Measurements from ENCODE around the gene SLC19A1. TPM values are rescaled to one million over a fixed set of nuclear protein-coding genes. Genes with fewer than 3 reads are reported as not detected.

Gene SLC19A1
- total RNA-seq, 4 donors from 2014 or later: 2.8 to 10.0 (median 6.6) TPM

DNA sequence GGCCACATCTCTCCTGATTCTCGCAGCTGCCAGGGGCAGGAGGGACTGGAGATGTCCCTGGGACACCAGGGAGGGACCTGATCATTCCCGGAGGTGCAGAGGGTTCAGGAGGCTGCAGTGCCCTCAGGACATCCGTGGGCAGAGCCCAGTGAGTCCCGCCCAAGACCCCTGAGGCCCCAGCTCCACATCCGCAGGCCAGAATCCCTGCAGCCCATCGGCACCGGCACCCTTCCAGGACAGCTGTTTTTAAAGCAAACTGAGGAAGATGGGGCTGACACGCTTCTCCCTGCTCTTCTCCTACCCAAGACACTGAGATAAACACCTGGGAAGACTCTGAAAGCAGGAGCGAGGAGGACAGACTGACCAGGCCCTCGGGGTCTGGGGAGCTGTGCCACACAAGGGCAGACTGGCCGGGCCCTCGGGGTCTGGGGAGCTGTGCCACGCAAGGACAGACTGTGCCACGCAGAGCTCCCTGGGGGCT is 25.5 kb downstream of the SLC19A1 start:
- Histone ChIP-seq H3K9me3 (peaks cover 0 to 39% (median 34%) of the 10 kb centered on the region in 4 donors), H3K27me3 (no peaks in the 10 kb centered on the region), H3K36me3 (peaks cover 0 to 26% (median 15%) of the 10 kb centered on the region in 4 donors), H3K27ac (replicated peaks in 1 of 4) (no peak overlapping the region), H3K4me1 (no peaks in the 10 kb centered on the region), H3K4me3 (no peak overlapping the region)
- intact Hi-C loops (cut with DNase I): no loop called here
- TF ChIP-seq CTCF (IDR thresholded peaks at IDR 0.05): no peak
- no peak for TF ChIP-seq POLR2AphosphoS5 (IDR thresholded peaks at IDR 0.05)
- no peak for TF ChIP-seq EP300 (IDR thresholded peaks at IDR 0.05)
- no peak for TF ChIP-seq POLR2A (IDR thresholded peaks at IDR 0.05; ENCODE audit: low read depth)
- WGBS: 91% methylated on average over 6 of the region's 14 CpGs
- DNase-seq (ENCODE audit: extremely low spot score): no peak

- intact Hi-C loops (cut with DNase I): no loop called here
- no peak overlapping the region for H3K4me3 ChIP-seq
- peaks cover 0 to 35% (median 31%) of the 10 kb centered on the region in 4 donors for H3K9me3 ChIP-seq
- H3K27me3 ChIP-seq: no peaks in the 10 kb centered on the region
- H3K4me1 ChIP-seq: no peaks in the 10 kb centered on the region
- peaks cover 0 to 30% (median 20%) of the 10 kb centered on the region in 4 donors for H3K36me3 ChIP-seq
- no peak overlapping the region for H3K27ac ChIP-seq (replicated peaks in 1 of 4)
- no peak for DNase-seq (ENCODE audit: extremely low spot score)
- 96% methylated on average over 11 of the region's 21 CpGs for WGBS
- TF ChIP-seq CTCF (IDR thresholded peaks at IDR 0.05) (no peak), POLR2A (IDR thresholded peaks at IDR 0.05; ENCODE audit: low read depth) (no peak), EP300 (IDR thresholded peaks at IDR 0.05) (no peak), POLR2AphosphoS5 (IDR thresholded peaks at IDR 0.05) (no peak)
Measured at GRCh38 chr21:45516071-45516670, 26.1 kb downstream of the SLC19A1 start.

DNA sequence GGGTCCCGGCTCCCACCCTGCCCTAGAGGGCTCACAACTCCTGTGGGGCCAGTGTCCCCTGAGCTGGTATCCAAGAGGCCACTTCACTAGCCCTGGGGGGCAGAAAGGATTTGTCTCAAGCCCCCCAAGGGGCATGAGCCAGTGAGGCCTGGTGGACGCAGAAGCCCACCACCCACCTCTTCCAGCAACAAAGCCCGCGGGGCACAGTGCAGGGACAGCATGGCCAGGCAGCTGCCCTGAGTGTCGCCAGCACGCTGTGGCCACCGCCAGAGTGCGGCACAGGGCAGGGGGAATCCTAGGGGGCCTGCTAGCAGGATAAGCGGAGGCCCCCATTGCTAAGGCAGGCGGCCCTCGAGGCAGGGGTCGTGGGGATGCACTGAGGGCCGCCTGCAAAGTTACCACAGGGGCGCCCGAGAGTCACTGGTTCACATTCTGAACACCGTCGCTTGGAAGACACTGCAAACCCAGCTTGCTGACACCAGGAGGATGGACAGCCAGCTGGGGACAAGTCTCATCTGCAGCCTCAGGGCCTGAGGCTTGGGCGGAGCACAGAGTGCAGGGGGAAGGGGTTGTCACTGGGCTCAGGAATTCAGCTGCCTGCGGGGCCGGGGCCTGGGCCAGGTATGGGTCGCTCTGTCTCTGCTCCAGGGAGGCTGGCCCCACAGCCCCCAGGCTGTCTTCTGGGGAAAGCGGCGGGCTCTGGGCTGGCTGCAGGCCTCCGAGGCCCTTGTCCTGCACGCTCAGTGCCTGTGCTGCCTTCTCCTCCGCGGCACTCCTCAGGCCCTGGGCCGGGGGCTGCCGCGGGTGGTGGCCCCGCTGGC is 26.8 kb downstream of the SLC19A1 start:
- Histone ChIP-seq H3K27me3 (no peaks in the 10 kb centered on the region), H3K4me1 (no peaks in the 10 kb centered on the region), H3K36me3 (peaks cover 0 to 35% (median 25%) of the 10 kb centered on the region in 4 donors), H3K9me3 (peaks cover 0 to 29% (median 24%) of the 10 kb centered on the region in 4 donors), H3K4me3 (no peak overlapping the region), H3K27ac (replicated peaks in 1 of 4) (no peak overlapping the region)
- TF ChIP-seq POLR2A (IDR thresholded peaks at IDR 0.05; ENCODE audit: low read depth) (no peak), POLR2AphosphoS5 (IDR thresholded peaks at IDR 0.05) (no peak), CTCF (IDR thresholded peaks at IDR 0.05) (no peak), EP300 (IDR thresholded peaks at IDR 0.05) (no peak)
- WGBS: 92% methylated on average over 13 of the region's 31 CpGs
- no peak for DNase-seq (ENCODE audit: extremely low spot score)
- intact Hi-C loops (cut with DNase I): no loop called here

GRCh38 chr21:45514311-45515021 is 27.8 kb downstream of the SLC19A1 start:
- Histone ChIP-seq H3K27me3 (no peaks in the 10 kb centered on the region), H3K4me1 (no peaks in the 10 kb centered on the region), H3K4me3 (no peak overlapping the region), H3K27ac (replicated peaks in 1 of 4) (no peak overlapping the region), H3K36me3 (peaks cover 0 to 45% (median 34%) of the 10 kb centered on the region in 4 donors), H3K9me3 (peaks cover 0 to 19% (median 16%) of the 10 kb centered on the region in 4 donors)
- no peak for DNase-seq (ENCODE audit: extremely low spot score)
- 91% methylated on average over 11 of the region's 22 CpGs for WGBS
- TF ChIP-seq EP300 (IDR thresholded peaks at IDR 0.05): no peak
- TF ChIP-seq POLR2AphosphoS5 (IDR thresholded peaks at IDR 0.05): no peak
- TF ChIP-seq CTCF (IDR thresholded peaks at IDR 0.05): no peak
- no peak for TF ChIP-seq POLR2A (IDR thresholded peaks at IDR 0.05; ENCODE audit: low read depth)
- intact Hi-C loops (cut with DNase I): no loop called here
